Kidney capillary endothelial cell (primary cell): Measurements from ENCODE around the gene HSD17B7.
"Not testable (repeated sequence)": the region's sequence is repeated elsewhere in the genome, so short reads cannot be mapped to it uniquely, and the experiment has no call there.

Experiments
- DNase-seq: peaks from one replicate; pipeline ENCODE4 v3.0.0-alpha.2; 2018; ENCODE audit warnings: low spot score

The HSD17B7 gene

DNA sequence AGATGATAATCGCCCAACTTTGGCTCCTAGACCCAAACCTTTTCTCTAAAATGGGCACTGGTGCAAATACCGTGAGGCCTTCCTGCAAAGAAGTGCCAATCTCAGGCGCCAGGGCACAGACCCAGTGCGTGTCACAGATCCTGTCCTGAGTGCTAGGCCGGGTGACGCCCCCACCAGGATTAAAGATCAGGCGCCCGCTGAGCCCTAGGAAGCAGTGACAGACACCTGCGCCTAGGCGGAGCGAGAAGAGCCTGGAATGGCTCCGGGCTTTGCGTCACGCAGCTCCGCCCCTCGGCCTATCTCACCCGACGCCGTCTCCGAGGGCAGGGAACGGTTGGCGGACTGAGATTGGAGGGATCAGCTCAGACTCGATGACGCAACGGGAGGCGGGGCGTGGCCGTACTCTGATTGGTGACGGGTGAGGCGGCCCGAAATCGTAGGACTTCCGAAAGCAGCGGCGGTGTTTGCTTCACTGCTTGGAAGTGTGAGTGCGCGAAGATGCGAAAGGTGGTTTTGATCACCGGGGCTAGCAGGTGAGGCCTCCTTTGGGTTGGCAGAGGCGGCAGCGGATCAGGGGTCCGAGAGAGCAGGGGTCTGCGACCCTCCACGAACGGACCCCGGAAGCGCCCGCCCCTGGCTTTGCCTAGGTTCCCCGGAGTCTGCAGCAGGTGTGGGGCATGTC is at the start of gene HSD17B7:
Gene HSD17B7, plus strand, starts transcription at position 400 of the 682 bp plus-strand sequence. Its CDS starts 99 bp downstream, at position 499.
- DNase-seq: not testable (repeated sequence)

GRCh38 chr1:162740755-162741154 is 49.7 kb upstream of the HSD17B7 start:
- DNase-seq: no peak

DNA sequence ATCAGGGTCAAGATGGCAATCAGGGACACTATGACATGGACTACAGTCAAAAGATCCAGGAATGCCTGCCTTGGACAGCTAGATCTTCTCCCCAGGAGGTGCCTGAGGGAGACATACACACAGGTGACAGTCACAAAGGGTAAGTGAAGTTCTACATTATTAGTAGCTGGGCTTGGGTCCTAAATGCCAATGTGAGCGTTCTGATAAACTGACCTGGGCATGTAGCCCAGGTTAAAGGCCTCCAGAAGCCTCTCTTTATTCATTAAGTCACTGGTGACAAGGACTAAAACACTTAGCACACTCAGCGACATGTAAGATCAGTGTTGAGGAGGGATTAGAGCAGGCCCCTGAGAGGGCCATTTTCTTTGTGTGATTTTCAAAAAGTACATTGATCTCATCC is 48.9 kb upstream of the HSD17B7 start:
- DNase-seq: no peak

DNA sequence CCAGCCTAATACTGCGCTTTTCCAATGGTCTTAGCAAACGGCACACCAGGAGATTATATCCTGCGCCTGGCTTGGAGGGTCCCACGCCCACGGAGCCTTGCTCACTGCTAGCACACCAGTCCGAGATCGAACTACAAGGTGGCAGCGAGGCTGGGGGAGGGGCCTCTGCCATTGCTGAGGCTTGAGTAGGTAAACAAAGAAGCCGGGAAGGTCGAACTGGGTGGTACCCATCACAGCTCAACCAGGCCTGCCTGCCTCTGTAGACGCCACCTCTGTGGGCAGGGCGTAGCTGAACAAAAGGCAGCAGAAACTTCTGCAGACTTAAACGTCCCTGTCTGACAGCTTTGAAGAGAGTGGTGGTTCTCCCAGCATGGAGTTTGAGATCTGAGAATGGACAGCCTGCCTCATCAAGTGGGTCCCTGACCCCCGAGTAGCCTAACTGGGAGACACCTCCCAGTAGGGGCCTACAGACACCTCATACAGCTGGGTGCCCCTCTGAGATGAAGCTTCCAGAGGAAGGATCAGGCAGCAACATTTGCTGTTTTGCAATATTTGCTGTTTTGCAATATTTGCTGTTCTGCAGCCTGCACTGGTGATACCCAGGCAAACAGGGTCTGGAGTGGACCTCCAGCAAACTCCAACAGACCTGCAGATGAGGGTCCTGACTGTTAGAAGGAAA is 44.1 kb upstream of the HSD17B7 start:
- not testable (repeated sequence) for DNase-seq

GRCh38 chr1:162753001-162753658 is 37.4 kb upstream of the HSD17B7 start:
- no peak for DNase-seq

GRCh38 chr1:162753998-162754585 is 36.4 kb upstream of the HSD17B7 start:
- DNase-seq: no peak

DNA sequence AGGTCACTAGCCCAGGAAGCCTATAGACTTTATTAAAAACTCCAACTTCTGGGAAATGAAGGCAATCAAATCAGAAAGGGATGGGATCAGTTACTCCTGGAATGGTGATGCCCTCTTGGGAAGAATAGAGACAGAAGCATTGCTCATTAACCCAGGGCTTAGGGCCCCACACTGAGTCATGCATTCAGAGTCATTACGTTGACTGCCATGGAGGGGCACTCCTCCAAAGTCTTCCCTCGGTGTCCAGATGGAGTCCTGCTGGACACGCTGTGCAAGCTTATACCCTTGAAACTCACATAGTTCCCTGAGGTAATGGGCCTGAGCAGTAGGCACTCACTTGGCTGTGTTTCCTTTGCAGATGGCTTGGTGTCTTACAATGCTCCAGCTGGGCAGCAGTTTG is 35.2 kb upstream of the HSD17B7 start:
- no peak for DNase-seq

GRCh38 chr1:162756523-162756922 is 34.0 kb upstream of the HSD17B7 start:
- peak; percentile 7 for DNase-seq

DNA sequence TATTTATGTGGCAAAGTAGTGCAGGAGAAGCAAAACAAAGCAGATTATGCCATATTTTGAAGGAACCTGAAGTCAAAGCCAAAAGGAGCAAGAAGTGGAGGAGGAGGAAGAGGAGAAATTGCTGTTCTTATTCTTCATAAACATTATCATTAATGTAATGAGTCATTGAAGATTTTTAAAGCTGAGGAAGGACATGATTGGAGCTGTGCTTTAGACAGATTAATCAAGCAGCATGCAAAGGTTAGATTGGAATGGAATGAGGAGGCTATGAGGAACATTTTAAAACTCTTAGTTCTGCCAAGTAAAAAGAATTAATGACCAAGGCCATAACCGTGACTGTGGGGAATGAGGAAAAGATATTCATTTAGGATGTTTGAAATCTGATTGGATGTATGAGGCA is 33.0 kb upstream of the HSD17B7 start:
- no peak for DNase-seq

GRCh38 chr1:162765788-162766187 is 24.7 kb upstream of the HSD17B7 start:
- no peak for DNase-seq

GRCh38 chr1:162772571-162773154 is 17.8 kb upstream of the HSD17B7 start:
- no peak for DNase-seq

DNA sequence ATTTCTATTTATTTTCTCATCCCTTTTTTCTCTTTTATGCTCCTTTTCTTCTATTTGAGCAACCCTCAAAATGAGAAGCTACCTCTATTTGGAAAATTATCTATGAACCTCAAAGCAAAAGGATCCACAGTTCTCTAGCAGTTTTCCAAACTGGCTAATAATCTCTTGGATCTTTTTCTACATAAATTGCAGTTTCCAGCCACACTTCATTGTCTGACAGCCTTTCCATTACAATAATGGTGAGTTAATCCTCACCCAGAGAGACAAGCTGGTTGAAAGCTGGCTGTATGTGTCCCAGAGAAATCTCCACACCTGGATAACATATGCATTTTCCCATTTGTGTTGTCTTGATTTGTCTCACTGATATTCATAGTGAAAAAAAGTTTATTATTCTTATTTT is 16.5 kb upstream of the HSD17B7 start:
- DNase-seq: no peak

DNA sequence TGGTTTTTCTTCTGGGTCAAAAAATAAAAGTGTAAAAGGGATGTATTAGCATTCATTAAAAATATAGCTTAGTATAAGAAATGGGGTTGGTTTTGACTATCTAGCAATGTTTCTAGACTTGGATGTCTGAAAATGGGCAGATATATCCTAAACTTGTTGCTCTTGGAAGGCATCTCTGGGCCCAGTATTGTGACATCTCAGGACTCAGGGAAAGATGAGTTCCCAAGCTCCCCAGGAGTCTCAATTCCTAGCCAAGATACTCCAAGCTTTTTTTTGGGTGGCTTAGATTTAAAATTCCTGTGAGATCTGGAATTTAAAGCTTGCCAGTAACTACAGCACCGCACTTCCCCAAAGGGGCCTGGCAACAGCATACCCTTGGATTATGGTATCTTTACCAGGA is 11.5 kb upstream of the HSD17B7 start:
- no peak for DNase-seq

DNA sequence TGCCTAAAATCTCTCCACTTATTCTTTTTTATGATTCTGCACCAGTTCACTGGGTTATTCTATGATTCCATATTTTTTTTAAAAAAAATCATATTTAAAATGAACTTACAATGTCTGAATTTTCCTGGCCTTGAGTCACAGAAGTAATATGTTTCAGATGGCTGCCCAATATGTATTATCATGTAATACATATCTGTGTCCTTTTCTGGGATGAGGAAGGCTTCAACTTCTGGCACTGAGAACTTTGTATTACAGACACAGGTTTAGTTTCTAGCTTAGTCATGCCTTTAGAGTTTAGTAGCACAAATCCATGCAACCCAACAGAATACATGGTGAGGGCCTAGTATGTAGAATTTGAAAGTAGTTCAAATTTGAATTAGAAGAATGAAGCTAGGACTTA is 7.8 kb upstream of the HSD17B7 start:
- no peak for DNase-seq

DNA sequence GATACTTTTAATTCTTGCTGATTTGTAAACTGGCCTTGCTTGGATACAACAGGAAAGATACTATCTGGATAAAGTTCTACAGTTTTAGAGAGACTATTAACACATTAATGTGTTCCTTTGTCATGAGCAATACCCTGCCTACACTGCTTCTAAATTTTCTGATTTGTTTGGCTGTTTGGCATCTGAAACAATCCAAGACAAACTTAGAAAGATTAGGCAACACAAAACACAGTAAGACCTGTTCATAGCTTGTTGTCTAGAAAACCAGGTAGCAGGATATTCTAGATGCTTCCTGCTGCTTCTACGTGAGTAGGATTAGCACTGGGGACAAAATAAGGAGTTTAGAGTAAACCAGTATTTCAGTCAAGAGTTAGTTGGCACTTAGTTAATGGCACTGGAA is 5.6 kb upstream of the HSD17B7 start:
- DNase-seq: not testable (repeated sequence)

- DNase-seq: not testable (repeated sequence)
Measured at GRCh38 chr1:162788783-162789182, 1.7 kb upstream of the HSD17B7 start.

GRCh38 chr1:162790985-162791357 is 469 bp downstream of the HSD17B7 start:
- DNase-seq: not testable (repeated sequence)

DNA sequence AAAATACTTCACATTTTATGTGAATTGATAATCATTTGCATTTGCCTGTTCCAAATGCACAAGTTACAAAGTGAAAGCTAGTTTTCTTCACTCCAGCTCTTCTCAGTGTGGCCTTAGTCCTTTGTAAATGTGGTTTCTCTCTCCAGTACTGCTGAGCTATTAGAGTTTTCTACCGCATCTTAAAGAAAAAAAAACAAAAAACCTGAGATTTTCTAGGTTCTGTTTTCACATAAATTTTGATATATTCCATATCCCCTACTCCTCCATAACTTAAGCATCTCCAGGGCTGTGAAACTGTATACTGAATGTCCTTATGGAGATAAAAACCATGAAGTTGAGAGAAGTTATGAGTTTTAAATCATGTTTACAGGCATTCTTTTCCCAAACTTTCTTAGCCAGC is 3.8 kb downstream of the HSD17B7 start:
- DNase-seq: not testable (repeated sequence)

DNA sequence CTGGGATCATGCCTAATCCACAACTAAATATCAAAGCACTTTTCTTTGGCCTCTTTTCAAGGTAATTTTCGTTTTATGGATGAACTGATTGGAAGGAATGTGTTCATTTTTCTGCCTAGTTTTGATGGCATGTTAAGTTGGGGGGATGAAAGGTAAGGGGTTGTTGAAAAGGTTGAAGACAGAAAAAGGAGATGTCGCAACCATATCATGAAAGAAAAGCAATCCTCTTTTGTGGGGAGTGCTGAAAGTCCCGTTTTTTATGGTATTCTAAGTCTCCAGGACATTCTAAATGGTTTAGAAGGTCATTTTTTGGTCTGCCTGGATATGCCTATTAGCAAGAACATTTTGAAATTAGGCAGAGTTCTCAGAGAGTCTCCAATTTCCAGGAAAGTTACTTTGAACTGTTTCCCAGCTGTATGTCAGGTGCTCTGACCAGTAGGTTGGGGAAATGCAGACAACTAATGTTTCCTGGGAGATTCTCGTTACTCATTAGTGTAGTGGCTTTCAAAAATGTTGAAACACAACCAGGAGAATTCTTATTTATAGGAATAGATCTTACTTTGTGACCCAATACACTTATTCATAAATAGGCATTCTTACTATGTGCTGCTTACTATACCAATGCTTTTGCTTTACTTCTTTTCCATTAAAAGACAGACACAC is 6.2 kb downstream of the HSD17B7 start:
- DNase-seq: not testable (repeated sequence)

DNA sequence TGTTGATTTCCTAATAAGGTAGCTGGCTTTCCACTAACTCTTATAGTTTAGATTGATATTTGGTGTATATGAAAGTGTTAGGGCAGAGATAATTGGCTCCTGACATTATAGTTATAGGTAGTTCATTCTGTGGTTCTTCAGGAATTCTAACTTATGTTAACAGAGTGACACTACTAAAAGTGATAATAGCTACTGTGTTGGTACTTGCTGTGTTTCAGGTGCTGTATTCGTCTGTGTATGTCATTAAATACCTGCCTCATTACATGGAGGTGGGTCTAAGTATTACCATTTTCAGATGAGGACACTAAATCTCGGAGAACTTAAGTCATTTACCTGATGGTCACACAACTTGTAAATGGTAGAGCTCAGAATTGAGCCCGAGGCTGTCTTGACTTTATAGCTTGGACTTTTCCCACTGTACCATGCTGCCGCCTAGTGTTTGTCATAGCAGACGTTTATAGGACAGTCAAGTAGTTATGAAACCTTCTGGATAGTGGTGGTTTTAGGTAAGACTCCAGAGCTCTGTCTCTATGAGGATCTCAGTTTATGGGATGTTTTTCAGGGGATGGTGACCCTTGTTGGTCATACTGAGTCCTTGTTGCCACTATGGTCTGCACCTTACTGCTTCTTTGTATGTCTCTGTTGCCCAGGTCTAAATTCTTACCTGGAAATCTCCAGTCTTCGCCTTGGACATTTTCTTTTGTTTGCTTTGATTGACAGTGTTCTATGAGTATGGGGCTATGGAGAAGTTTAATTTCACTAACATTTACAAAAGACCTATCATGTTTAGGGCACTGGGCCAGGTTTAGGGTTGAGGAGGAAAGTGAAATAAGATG is 9.7 kb downstream of the HSD17B7 start:
- DNase-seq: peak; percentile 62

- not testable (repeated sequence) for DNase-seq
Measured at GRCh38 chr1:162807503-162807902, 17.0 kb downstream of the HSD17B7 start.
